Muscle layer of colon (tissue), 2 donors: ENCODE data around the gene SNAI1.

Experiments
- H3K27ac ChIP-seq: one replicate; pipeline ENCODE4 v1.7.0; 2013; ENCODE audit warnings: low read depth, mild to moderate bottlenecking, low read length, moderate library complexity
- H3K27me3 ChIP-seq, 2 donors: one replicate each; pipeline ENCODE4 v1.7.0; 2013; ENCODE audit warnings: low read length in 2 of 2, mild to moderate bottlenecking in 2 of 2; ENCODE audit not compliant: insufficient read depth in 2 of 2, control insufficient read depth in 1 of 2
- H3K36me3 ChIP-seq: one replicate; pipeline ENCODE4 v1.7.0; 2013; ENCODE audit warnings: mild to moderate bottlenecking, low read length; ENCODE audit not compliant: insufficient read depth
- H3K4me1 ChIP-seq: one replicate; pipeline ENCODE4 v1.7.0; 2013; ENCODE audit warnings: mild to moderate bottlenecking, low read length; ENCODE audit not compliant: insufficient read depth
- H3K4me3 ChIP-seq, 2 donors: one replicate each; pipeline ENCODE4 v1.7.0; 2013; ENCODE audit warnings: low read length in 2 of 2, low read depth in 1 of 2, mild to moderate bottlenecking in 1 of 2, moderate library complexity in 1 of 2
- H3K9ac ChIP-seq: one replicate; pipeline ENCODE4 v1.7.0; 2013; ENCODE audit warnings: low read length
- H3K9me3 ChIP-seq: one replicate; pipeline ENCODE4 v1.7.0; 2013; ENCODE audit warnings: mild to moderate bottlenecking, low read length
- donor health status: abdominal sarcoma.
- donor health status: Adenocarcinoma of cecum.

SNAI1 gene

DNA sequence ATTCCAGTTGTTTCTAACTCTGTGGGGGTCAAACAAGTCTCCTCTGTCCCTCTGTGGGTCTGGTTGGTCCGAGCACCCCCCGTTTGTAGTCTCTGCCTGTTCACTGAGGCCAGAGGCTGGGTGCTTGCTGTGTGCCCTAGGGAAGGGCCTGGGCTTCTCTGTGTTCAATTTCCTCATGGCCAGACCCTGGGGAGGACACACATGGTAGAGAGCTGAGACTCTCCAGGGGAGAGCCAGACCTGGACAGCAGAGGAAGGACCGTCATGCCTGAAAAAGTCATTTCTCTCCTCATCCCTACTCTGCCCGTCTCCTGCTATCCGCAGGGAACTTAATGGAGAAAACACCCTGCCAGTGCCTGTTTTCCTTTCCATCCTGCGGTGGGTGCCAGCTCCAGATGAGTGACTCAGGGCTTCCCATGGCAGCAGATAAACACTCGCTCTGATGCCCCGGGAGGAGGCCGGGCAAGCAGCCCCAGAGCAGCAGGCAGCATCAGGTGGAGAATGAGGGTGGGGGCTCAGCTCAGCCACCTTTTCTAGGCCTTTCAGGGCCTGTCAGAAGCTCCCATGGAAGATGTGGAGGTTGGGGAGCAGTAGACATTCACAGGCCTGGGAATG, 51.9 kb downstream of the SNAI1 start:
- no peak overlapping the region for H3K9ac ChIP-seq
- peaks cover 27% of the 10 kb centered on the region for H3K4me1 ChIP-seq
- H3K27ac ChIP-seq = no peak overlapping the region

DNA sequence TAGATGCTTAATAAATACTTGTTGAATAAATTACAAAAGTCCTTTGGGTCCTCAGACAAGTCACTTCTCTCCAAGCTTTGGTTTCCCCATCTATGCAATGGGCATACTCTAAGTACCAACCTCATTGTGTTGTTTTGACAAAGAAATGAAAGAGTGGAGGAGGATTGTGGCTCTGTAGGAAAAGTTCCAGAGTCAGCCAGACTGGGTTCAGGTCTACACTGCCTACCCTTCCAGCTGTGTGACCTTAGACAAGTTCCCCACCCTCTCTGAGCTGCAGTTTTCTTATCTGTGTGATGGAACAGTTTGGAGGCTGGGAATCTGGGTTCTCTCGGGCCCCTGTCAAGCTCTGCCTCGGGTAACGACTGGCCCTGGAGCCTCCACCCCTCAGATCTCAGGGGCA, 53.9 kb downstream of the SNAI1 start:
- Histone ChIP-seq H3K36me3 (no peaks in the 10 kb centered on the region), H3K9ac (no peak overlapping the region), H3K4me1 (peaks cover 21% of the 10 kb centered on the region), H3K9me3 (no peaks in the 10 kb centered on the region), H3K27ac (no peak overlapping the region), H3K27me3 (no peaks in the 10 kb centered on the region), H3K4me3 (no peak overlapping the region)

More for the DNA sequence above, 51.9 kb downstream of the SNAI1 start:
- no peaks in the 10 kb centered on the region for H3K9me3 ChIP-seq
- H3K27me3 ChIP-seq = no peaks in the 10 kb centered on the region
- no peaks in the 10 kb centered on the region for H3K36me3 ChIP-seq
- H3K4me3 ChIP-seq = no peak overlapping the region

DNA sequence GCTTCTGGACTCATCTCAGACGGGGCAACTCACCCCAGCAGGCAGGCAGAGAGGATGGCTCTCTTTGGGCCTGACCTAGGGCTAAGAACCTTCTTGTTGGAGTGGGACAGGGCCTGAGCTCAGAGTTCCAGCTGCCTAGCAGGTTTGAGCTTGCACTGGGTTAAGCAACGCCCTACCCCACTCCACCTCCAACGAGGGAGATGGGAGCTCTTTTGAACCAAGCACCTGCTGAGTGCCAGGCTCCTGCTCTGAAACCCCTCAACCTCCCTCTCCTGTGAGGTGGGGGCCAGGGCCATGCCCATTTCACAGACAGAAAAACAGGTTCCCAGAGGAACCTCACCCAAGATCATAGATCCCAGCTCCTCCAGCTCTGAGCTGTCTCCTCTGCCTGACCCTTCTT, 54.3 kb downstream of the SNAI1 start:
- H3K9me3 ChIP-seq = no peaks in the 10 kb centered on the region
- no peak overlapping the region for H3K27ac ChIP-seq
- no peaks in the 10 kb centered on the region for H3K27me3 ChIP-seq
- no peak overlapping the region for H3K9ac ChIP-seq
- no peak overlapping the region for H3K4me3 ChIP-seq
- H3K36me3 ChIP-seq = no peaks in the 10 kb centered on the region
- H3K4me1 ChIP-seq = peaks cover 21% of the 10 kb centered on the region

DNA sequence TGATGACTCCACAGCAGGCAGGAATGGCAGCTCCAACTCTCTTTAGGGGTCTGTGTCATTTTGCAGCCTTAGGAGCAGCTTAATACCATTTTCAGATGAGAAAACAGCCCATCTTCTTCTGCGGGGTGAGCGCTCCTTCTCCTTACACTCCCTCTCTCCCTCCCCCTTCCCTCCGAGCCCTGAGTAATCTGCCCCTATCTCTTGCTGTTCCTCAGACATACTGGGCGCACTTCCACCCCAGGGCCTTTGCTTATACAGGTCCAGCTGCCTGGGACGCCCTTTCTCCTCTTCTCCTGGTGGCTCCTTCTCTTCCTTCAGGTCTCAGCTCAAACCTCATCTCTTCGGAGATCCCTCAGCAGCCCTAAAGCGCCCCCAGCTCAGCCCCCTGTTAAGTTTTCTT, 54.8 kb downstream of the SNAI1 start:
- H3K27ac ChIP-seq = no peak overlapping the region
- H3K36me3 ChIP-seq = no peaks in the 10 kb centered on the region
- no peak overlapping the region for H3K9ac ChIP-seq
- H3K27me3 ChIP-seq = no peaks in the 10 kb centered on the region
- no peak overlapping the region for H3K4me3 ChIP-seq
- no peaks in the 10 kb centered on the region for H3K9me3 ChIP-seq
- H3K4me1 ChIP-seq = peaks cover 21% of the 10 kb centered on the region

DNA sequence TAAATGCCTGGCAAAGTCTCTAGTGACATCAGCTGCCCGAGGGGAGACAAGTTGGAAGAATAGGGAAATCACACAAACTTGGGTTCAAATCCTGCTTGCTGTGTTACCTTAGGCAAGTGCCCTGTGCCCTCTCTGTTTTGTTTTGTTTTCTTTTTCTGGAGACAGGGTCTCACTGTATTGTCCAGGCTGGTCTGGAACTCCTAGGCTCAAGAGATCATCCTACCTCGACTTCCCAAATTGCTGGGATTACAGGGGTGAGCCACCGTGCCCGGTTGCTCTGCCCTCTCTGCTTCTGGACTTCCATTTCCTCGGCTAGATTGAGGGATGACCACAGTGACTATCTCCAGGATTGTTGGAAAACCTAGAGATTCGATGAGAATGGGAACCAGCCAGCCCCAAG, 55.4 kb downstream of the SNAI1 start:
- no peak overlapping the region for H3K9ac ChIP-seq
- H3K36me3 ChIP-seq = no peaks in the 10 kb centered on the region

More for the DNA sequence above, 55.4 kb downstream of the SNAI1 start:
- H3K9me3 ChIP-seq = no peaks in the 10 kb centered on the region
- H3K4me3 ChIP-seq = no peak overlapping the region
- peaks cover 16% of the 10 kb centered on the region for H3K4me1 ChIP-seq
- no peak overlapping the region for H3K27ac ChIP-seq
- no peaks in the 10 kb centered on the region for H3K27me3 ChIP-seq
